ENCODE data around the gene PPP1R1A. TPM values are rescaled to one million over a fixed set of nuclear protein-coding genes. Genes with fewer than 3 reads are reported as not detected.

Gene PPP1R1A
- total RNA-seq, 1 experiment from 2014 or later: 8.5 TPM

- Mint-ChIP-seq H3K27me3 (ENCODE audit: low read depth) (peaks cover 38% of the 10 kb centered on the region), H3K27ac (no peak overlapping the region), H3K4me3 (no peak overlapping the region), H3K36me3 (ENCODE audit: insufficient read depth in 1 of 3, low read depth in 3 of 3) (no peaks in the 10 kb centered on the region), H3K4me1 (peaks cover 35 to 39% of the 10 kb centered on the region in 2 experiments), H3K9me3 (no peaks in the 10 kb centered on the region; a peak in 1 of 5 replicates)
- Histone ChIP-seq H3K27me3 (ENCODE audit: insufficient read depth, low read length) (peaks cover 17% of the 10 kb centered on the region), H3K18ac (ENCODE audit: insufficient read length, low read depth, low read length) (no peak overlapping the region), H4K8ac (replicated peaks; ENCODE audit: insufficient read length, low read depth, low read length) (no peak overlapping the region), H3K4ac (ENCODE audit: low read depth, low read length) (no peak overlapping the region), H3K4me2 (ENCODE audit: insufficient read depth, insufficient read length, low read length) (no peak overlapping the region), H3K23ac (ENCODE audit: insufficient read length, low read depth, low read length) (no peak overlapping the region), H3K4me1 (ENCODE audit: insufficient read depth, low read length) (no peaks in the 10 kb centered on the region), H2BK15ac (ENCODE audit: low read depth, low read length) (no peak overlapping the region), H3K56ac (ENCODE audit: insufficient read length, low read depth, low read length) (no peak overlapping the region), H3K9me3 (ENCODE audit: control insufficient read depth, low read depth, low read length) (no peaks in the 10 kb centered on the region), H2AFZ (ENCODE audit: low read length) (no peak overlapping the region), H3K79me2 (ENCODE audit: insufficient read depth, low read length) (no peaks in the 10 kb centered on the region), H3K23me2 (ENCODE audit: insufficient read length, low read depth, low read length, poor library complexity, severe bottlenecking) (peaks cover 9% of the 10 kb centered on the region), H3K14ac (ENCODE audit: insufficient read depth, low read length) (no peak overlapping the region), H3K27ac (ENCODE audit: insufficient read length, low read depth, low read length) (no peak overlapping the region), H2AK5ac (ENCODE audit: insufficient read length, low read length) (no peak overlapping the region), H3T11ph (ENCODE audit: low read length) (no peak overlapping the region), H2BK5ac (ENCODE audit: insufficient read length, low read length) (no peak overlapping the region), H3K79me1 (ENCODE audit: insufficient read depth, low read depth, low read length, poor library complexity, severe bottlenecking) (no peaks in the 10 kb centered on the region), H2BK12ac (ENCODE audit: insufficient read length, low read depth, low read length) (no peak overlapping the region), H3K9ac (ENCODE audit: extremely low read depth, insufficient read length, low read length) (no peak overlapping the region), H4K5ac (ENCODE audit: insufficient read length, low read depth, low read length) (no peak overlapping the region), H2BK120ac (ENCODE audit: low read depth, low read length, poor library complexity, severe bottlenecking) (no peak overlapping the region), H2BK20ac (ENCODE audit: low read depth, low read length, poor library complexity, severe bottlenecking) (no peak overlapping the region), H4K91ac (ENCODE audit: insufficient read length, low read depth, low read length) (no peak overlapping the region), H4K20me1 (ENCODE audit: control insufficient read depth, insufficient read depth, insufficient read length) (no peaks in the 10 kb centered on the region)
- no peak for TF ChIP-seq CTCF (conservative IDR thresholded peaks at IDR 0.05)
- no peak for DNase-seq
- WGBS (ENCODE audit: extremely low coverage, insufficient read length, low lambda C conversion rate): no CpG with 5 or more reads among the region's 7 CpGs
These were observed 43.7 kb downstream of the PPP1R1A start for GRCh38 chr12:54544743-54545142.
